GM23338 (cell line): ENCODE results near the gene ABHD12. TPM values are rescaled to one million over a fixed set of nuclear protein-coding genes. Genes with fewer than 3 reads are reported as not detected.

Source experiments
- ATAC-seq: fragments of 200-7000 bp; cut with Tn5 transposase; 3 replicates; pipeline ENCODE4 v1.9.1; 2020
- DNase-seq: peaks from one replicate; pipeline ENCODE4 v3.0.0-alpha.2; 2015; ENCODE audit warnings: low spot score
- H2AFZ ChIP-seq: fragments of 200-600 bp; sonication (generic); 2 replicates; pipeline ENCODE4 v1.8.0; 2016; ENCODE audit warnings: antibody characterized with exemption, mild to moderate bottlenecking, moderate library complexity
- H3F3A ChIP-seq: fragments of 200-600 bp; sonication (generic); replicated peaks from 2 replicates; pipeline ENCODE4 v1.8.0; 2017; ENCODE audit warnings: antibody characterized with exemption, mixed run types, low read depth
- H3K27ac ChIP-seq: fragments of 200-600 bp; sonication (generic); 2 replicates; pipeline ENCODE4 v1.6.1; 2016; ENCODE audit warnings: low read depth
- H3K27me3 ChIP-seq: fragments of 200-600 bp; sonication (generic); 2 replicates; pipeline ENCODE4 v1.8.0; 2016; ENCODE audit warnings: mild to moderate bottlenecking, mixed run types, moderate library complexity; ENCODE audit not compliant: insufficient read depth
- H3K36me3 ChIP-seq: fragments of 200-600 bp; sonication (generic); 2 replicates; pipeline ENCODE4 v1.8.0; 2016; ENCODE audit warnings: mild to moderate bottlenecking; ENCODE audit not compliant: insufficient read depth
- H3K4me1 ChIP-seq: fragments of 200-600 bp; sonication (generic); 2 replicates; pipeline ENCODE4 v1.8.0; 2016; ENCODE audit warnings: mild to moderate bottlenecking, moderate library complexity; ENCODE audit not compliant: insufficient read depth
- H3K4me2 ChIP-seq: fragments of 200-600 bp; sonication (generic); 2 replicates; pipeline ENCODE4 v1.7.1; 2017; ENCODE audit warnings: mixed run types
- H3K4me3 ChIP-seq: fragments of 200-600 bp; sonication (generic); 2 replicates; pipeline ENCODE4 v1.6.1; 2016; ENCODE audit warnings: mixed run types
- H3K79me2 ChIP-seq: fragments of 200-600 bp; sonication (generic); replicated peaks from 2 replicates; pipeline ENCODE4 v1.8.0; 2017; ENCODE audit warnings: mild to moderate bottlenecking; ENCODE audit not compliant: insufficient read depth
- H3K9me2 ChIP-seq: fragments of 200-600 bp; sonication (generic); 2 replicates; pipeline ENCODE4 v1.8.0; 2017; ENCODE audit not compliant: insufficient read depth
- H4K20me1 ChIP-seq: fragments of 200-600 bp; sonication (generic); replicated peaks from 2 replicates; pipeline ENCODE4 v1.8.0; 2017; ENCODE audit warnings: mild to moderate bottlenecking; ENCODE audit not compliant: insufficient read depth
- H3K27ac Mint-ChIP-seq: 2 replicates; pipeline ENCODE4 v1.8.0; 2020; ENCODE audit warnings: inconsistent platforms, mild to moderate bottlenecking, moderate library complexity, mixed read lengths
- H3K27me3 Mint-ChIP-seq: 3 replicates; pipeline ENCODE4 v1.8.0; 2022; ENCODE audit warnings: low read depth, mild to moderate bottlenecking, moderate library complexity, mixed read lengths, inconsistent platforms; ENCODE audit not compliant: insufficient read depth, poor library complexity
- H3K36me3 Mint-ChIP-seq: 3 replicates; pipeline ENCODE4 v1.8.0; 2021; ENCODE audit warnings: low read depth, mild to moderate bottlenecking, inconsistent platforms, moderate library complexity, mixed read lengths
- H3K4me1 Mint-ChIP-seq: 3 replicates; pipeline ENCODE4 v1.8.0; 2020; ENCODE audit warnings: mild to moderate bottlenecking, inconsistent platforms, mixed read lengths
- H3K4me3 Mint-ChIP-seq: 3 replicates; pipeline ENCODE4 v1.8.0; 2021; ENCODE audit warnings: moderate library complexity, mild to moderate bottlenecking, inconsistent platforms, mixed read lengths
- H3K9me3 Mint-ChIP-seq: 3 replicates; pipeline ENCODE4 v1.8.0; 2020; ENCODE audit warnings: moderate library complexity, mild to moderate bottlenecking, inconsistent platforms, mixed read lengths
- CREB1 ChIP-seq: fragments of 250-450 bp; sonication (Bioruptor Pico); IDR thresholded peaks from 2 replicates; pipeline ENCODE4 v1.5.0; 2020; ENCODE audit warnings: low read depth, mild to moderate bottlenecking, moderate library complexity
- EZH2phosphoT487 ChIP-seq: fragments of 200-600 bp; sonication (generic); IDR thresholded peaks from one replicate; pipeline ENCODE4 v1.8.1; 2018; ENCODE audit warnings: antibody characterized with exemption; ENCODE audit not compliant: unreplicated experiment
- JUNB ChIP-seq: IDR thresholded peaks from one replicate; pipeline ENCODE4 v1.6.1; 2016; ENCODE audit warnings: antibody characterized with exemption; ENCODE audit not compliant: unreplicated experiment
- POLR2AphosphoS5 ChIP-seq: IDR thresholded peaks from 2 replicates; pipeline ENCODE4 v1.6.1; 2016; ENCODE audit warnings: antibody characterized with exemption, low read depth
- ZNF114 ChIP-seq: fragments of 250-450 bp; sonication (Bioruptor Pico); IDR thresholded peaks from 2 replicates; pipeline ENCODE4 v1.5.0; 2020; ENCODE audit warnings: mild to moderate bottlenecking, moderate library complexity
- polyA plus RNA-seq: library from polyadenylated mRNA; unstranded; fragments of >200 nt; fragmentation: Nextera tagmentation; extraction: Ambion mirVana; gene quantifications from 2 replicates; pipeline ENCODE4 v1.2.1, GENCODE V29; 2016
- total RNA-seq: library from RNA; depleted of rRNA; stranded (reverse); fragments of >200 nt; shearing (Covaris generic); gene quantifications from 2 replicates; pipeline ENCODE4 v1.2.3, GENCODE V29; 2014
- TF ChIP-seq, protein P1 (sequence below), 2 experiments: fragments of 200-600 bp in 1 of 2; sonication (generic) in 1 of 2; conservative IDR thresholded peaks; 2 replicates each; pipeline versions ENCODE4 v1.5.1 to v1.6.1; 2016 to 2017; ENCODE audit warnings: antibody characterized with exemption in 2 of 2, low read depth in 2 of 2, mild to moderate bottlenecking in 2 of 2, moderate library complexity in 1 of 2
- TF ChIP-seq, protein P2 (sequence below): IDR thresholded peaks from 2 replicates; pipeline ENCODE4 v1.6.1; 2016; ENCODE audit warnings: antibody characterized with exemption
- TF ChIP-seq, protein P3 (sequence below): fragments of 250-450 bp; sonication (Bioruptor Pico); IDR thresholded peaks from 2 replicates; pipeline ENCODE4 v1.5.0; 2020; ENCODE audit warnings: mild to moderate bottlenecking, moderate library complexity

The ABHD12 gene
- total and polyA plus RNA-seq, 2 experiments from 2014 or later, result 40.2 to 57.8 TPM

DNA sequence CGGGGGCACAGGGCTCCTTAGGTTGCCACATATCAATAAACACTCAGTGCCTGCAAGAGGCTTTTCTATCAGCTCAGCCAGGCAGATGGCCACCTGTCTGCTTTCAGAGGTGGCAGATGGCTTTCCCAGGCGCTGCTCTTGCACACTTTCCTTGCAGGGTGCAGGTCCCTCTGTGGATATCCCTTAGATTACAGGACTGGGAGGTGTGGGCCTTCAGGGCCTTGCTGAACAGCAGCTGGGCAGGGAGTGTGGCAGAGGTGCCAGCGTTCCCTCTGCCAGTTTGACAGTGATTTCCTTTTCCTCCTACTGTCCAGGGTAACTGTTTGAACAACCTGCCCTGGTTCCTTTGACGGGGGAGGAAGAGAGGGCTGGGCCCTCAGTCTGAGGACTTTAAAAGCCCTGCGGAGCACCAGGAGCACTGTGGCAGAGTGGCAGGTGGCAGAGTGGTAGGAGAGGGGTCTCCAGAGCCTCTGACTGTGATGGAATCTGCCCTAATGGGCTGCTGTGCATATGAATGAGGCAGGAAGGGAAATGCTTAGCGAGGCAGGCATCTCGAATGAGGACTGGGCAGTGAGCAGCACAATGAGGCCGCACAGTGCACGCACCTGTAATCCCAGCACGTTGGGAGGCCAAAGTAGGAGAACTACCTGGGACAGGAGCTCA lies 34.2 kb downstream of the ABHD12 start (continued):
- TF ChIP-seq, protein P1, sequence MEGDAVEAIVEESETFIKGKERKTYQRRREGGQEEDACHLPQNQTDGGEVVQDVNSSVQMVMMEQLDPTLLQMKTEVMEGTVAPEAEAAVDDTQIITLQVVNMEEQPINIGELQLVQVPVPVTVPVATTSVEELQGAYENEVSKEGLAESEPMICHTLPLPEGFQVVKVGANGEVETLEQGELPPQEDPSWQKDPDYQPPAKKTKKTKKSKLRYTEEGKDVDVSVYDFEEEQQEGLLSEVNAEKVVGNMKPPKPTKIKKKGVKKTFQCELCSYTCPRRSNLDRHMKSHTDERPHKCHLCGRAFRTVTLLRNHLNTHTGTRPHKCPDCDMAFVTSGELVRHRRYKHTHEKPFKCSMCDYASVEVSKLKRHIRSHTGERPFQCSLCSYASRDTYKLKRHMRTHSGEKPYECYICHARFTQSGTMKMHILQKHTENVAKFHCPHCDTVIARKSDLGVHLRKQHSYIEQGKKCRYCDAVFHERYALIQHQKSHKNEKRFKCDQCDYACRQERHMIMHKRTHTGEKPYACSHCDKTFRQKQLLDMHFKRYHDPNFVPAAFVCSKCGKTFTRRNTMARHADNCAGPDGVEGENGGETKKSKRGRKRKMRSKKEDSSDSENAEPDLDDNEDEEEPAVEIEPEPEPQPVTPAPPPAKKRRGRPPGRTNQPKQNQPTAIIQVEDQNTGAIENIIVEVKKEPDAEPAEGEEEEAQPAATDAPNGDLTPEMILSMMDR (conservative IDR thresholded peaks at IDR 0.05; ENCODE audit: low read depth in 2 of 2), result no peak
- TF ChIP-seq, protein P2, sequence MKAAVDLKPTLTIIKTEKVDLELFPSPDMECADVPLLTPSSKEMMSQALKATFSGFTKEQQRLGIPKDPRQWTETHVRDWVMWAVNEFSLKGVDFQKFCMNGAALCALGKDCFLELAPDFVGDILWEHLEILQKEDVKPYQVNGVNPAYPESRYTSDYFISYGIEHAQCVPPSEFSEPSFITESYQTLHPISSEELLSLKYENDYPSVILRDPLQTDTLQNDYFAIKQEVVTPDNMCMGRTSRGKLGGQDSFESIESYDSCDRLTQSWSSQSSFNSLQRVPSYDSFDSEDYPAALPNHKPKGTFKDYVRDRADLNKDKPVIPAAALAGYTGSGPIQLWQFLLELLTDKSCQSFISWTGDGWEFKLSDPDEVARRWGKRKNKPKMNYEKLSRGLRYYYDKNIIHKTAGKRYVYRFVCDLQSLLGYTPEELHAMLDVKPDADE, result no peak; the same call in 1 of the 2 replicates
- TF ChIP-seq CREB1 (CRISPR knock-in tag) (peak; percentile 49; the same call in 1 of the 2 replicates), POLR2AphosphoS5 (no peak), JUNB (no peak), ZNF114 (CRISPR knock-in tag) (no peak)

DNA sequence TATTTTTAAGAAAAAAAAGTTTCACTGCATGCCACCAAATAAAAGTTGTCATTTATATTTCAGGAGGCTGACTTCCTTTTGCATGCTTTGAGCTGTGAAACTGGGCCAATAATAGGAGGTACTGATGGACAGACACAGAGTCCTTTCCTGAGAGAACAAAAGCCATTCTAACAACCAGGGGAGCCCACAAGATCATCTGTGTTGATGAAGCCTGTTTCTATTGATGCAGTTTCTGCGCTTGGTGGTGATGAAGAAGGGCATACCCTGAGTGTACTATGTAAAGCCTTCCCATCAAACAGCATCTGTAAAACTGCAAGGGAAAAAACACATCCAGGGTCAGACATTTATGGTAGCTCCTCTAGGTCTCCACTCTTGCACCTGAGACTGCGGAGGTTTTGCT lies 34.8 kb downstream of the ABHD12 start:
- H3K36me3 ChIP-seq, result no peaks in the 10 kb centered on the region
- H2AFZ ChIP-seq, result no peak overlapping the region
- no peaks in the 10 kb centered on the region for H3K27me3 ChIP-seq
- peak overlapping the region; percentile 21; the same call in 1 of the 2 replicates for H3K4me3 ChIP-seq
- peak overlapping the region; percentile 98 for H3K27ac ChIP-seq
- Mint-ChIP-seq H3K36me3 (0 out of 3 replicates have a peak, but pooled peaks cover 2% of the 10 kb centered on the region), H3K27me3 (peaks cover 7% of the 10 kb centered on the region), H3K4me3 (no peak overlapping the region; the same call in 2 of the 3 replicates), H3K4me1 (peaks cover 69% of the 10 kb centered on the region), H3K27ac (peak overlapping the region; percentile 56), H3K9me3 (no peaks in the 10 kb centered on the region; the same call in 2 of the 3 replicates)
- H3K9me2 ChIP-seq, result no peaks in the 10 kb centered on the region
- peaks cover 10% of the 10 kb centered on the region for H3F3A ChIP-seq
- H3K4me1 ChIP-seq, result peaks cover 69% of the 10 kb centered on the region
- H3K79me2 ChIP-seq, result peaks cover 82% of the 10 kb centered on the region
- no peak for DNase-seq
- ATAC-seq, result no peak
- H3K4me2 ChIP-seq, result peak overlapping the region; percentile 72
- TF ChIP-seq, protein P3, sequence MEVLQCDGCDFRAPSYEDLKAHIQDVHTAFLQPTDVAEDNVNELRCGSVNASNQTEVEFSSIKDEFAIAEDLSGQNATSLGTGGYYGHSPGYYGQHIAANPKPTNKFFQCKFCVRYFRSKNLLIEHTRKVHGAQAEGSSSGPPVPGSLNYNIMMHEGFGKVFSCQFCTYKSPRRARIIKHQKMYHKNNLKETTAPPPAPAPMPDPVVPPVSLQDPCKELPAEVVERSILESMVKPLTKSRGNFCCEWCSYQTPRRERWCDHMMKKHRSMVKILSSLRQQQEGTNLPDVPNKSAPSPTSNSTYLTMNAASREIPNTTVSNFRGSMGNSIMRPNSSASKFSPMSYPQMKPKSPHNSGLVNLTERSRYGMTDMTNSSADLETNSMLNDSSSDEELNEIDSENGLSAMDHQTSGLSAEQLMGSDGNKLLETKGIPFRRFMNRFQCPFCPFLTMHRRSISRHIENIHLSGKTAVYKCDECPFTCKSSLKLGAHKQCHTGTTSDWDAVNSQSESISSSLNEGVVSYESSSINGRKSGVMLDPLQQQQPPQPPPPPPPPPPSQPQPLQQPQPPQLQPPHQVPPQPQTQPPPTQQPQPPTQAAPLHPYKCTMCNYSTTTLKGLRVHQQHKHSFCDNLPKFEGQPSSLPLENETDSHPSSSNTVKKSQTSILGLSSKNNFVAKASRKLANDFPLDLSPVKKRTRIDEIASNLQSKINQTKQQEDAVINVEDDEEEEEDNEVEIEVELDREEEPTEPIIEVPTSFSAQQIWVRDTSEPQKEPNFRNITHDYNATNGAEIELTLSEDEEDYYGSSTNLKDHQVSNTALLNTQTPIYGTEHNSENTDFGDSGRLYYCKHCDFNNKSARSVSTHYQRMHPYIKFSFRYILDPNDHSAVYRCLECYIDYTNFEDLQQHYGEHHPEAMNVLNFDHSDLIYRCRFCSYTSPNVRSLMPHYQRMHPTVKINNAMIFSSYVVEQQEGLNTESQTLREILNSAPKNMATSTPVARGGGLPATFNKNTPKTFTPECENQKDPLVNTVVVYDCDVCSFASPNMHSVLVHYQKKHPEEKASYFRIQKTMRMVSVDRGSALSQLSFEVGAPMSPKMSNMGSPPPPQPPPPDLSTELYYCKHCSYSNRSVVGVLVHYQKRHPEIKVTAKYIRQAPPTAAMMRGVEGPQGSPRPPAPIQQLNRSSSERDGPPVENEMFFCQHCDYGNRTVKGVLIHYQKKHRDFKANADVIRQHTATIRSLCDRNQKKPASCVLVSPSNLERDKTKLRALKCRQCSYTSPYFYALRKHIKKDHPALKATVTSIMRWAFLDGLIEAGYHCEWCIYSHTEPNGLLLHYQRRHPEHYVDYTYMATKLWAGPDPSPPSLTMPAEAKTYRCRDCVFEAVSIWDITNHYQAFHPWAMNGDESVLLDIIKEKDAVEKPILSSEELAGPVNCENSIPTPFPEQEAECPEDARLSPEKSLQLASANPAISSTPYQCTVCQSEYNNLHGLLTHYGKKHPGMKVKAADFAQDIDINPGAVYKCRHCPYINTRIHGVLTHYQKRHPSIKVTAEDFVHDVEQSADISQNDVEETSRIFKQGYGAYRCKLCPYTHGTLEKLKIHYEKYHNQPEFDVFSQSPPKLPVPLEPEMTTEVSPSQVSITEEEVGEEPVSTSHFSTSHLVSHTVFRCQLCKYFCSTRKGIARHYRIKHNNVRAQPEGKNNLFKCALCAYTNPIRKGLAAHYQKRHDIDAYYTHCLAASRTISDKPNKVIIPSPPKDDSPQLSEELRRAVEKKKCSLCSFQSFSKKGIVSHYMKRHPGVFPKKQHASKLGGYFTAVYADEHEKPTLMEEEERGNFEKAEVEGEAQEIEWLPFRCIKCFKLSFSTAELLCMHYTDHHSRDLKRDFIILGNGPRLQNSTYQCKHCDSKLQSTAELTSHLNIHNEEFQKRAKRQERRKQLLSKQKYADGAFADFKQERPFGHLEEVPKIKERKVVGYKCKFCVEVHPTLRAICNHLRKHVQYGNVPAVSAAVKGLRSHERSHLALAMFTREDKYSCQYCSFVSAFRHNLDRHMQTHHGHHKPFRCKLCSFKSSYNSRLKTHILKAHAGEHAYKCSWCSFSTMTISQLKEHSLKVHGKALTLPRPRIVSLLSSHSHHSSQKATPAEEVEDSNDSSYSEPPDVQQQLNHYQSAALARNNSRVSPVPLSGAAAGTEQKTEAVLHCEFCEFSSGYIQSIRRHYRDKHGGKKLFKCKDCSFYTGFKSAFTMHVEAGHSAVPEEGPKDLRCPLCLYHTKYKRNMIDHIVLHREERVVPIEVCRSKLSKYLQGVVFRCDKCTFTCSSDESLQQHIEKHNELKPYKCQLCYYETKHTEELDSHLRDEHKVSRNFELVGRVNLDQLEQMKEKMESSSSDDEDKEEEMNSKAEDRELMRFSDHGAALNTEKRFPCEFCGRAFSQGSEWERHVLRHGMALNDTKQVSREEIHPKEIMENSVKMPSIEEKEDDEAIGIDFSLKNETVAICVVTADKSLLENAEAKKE, result no peak
- TF ChIP-seq, protein P2, result no peak
- no peak for TF ChIP-seq EZH2phosphoT487
- H4K20me1 ChIP-seq, result no peaks in the 10 kb centered on the region
